HL-60/S4 treated with retinoic acid at 250 ng/mL for 4 days and 3 days (cell line): Measurements from ENCODE around the gene TNFRSF13B.

ENCODE experiments used
- in situ Hi-C: fragments of 300-500 bp; cut with MboI; formaldehyde crosslinking; loops from 2 replicates; pipeline ENCODE4 v1.7.0; 2022; ENCODE audit warnings: low sequenced_read_pairs

The TNFRSF13B gene

GRCh38 chr17:16939606-16940115, 32.3 kb downstream of the TNFRSF13B start:
- in situ Hi-C loops: no loop called here

- in situ Hi-C loops: no loop called here
Observed at GRCh38 chr17:16939208-16939576, 32.7 kb downstream of the TNFRSF13B start.

GRCh38 chr17:16938496-16939207, 33.3 kb downstream of the TNFRSF13B start:
- in situ Hi-C loops: no loop called here

DNA sequence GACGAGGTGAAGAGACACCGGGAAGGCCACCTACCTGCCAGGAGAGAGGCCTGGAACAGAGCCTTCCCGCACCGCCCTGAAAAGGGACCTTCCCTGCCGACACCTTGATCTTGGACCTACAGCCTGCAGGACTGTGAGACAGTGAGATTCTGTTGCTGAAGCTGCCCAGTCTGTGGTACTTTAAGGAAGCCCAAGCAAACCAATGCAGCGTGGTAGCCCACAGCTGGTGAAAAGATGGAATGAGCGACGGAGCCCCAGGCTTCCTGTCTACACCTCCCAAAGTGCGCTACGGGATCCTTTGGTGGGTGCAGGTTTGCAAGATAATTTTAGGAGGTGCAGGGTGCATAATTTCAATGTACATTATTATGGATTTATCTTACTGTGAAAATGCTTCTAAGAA, 33.9 kb downstream of the TNFRSF13B start:
- in situ Hi-C loops: no loop called here

DNA sequence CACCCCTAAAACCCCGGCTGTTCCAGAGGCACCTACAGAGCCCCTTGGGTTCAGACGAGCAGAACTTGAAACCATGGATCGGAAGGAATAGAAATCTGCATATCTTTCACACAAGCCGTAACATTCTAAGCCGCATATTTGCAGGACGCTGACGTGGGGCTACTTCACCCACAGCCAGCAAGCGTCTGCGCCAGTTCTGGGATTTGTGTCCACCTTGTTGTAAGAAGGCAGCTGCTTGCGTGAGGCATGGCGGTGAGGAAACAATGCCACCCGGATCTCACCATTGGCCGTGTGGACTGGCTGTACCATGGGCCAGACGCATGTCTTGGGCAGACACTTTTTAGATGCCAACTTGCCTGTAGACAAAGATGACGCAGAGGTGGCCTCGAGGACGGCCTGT, 34.5 kb downstream of the TNFRSF13B start:
- in situ Hi-C loops: no loop called here

DNA sequence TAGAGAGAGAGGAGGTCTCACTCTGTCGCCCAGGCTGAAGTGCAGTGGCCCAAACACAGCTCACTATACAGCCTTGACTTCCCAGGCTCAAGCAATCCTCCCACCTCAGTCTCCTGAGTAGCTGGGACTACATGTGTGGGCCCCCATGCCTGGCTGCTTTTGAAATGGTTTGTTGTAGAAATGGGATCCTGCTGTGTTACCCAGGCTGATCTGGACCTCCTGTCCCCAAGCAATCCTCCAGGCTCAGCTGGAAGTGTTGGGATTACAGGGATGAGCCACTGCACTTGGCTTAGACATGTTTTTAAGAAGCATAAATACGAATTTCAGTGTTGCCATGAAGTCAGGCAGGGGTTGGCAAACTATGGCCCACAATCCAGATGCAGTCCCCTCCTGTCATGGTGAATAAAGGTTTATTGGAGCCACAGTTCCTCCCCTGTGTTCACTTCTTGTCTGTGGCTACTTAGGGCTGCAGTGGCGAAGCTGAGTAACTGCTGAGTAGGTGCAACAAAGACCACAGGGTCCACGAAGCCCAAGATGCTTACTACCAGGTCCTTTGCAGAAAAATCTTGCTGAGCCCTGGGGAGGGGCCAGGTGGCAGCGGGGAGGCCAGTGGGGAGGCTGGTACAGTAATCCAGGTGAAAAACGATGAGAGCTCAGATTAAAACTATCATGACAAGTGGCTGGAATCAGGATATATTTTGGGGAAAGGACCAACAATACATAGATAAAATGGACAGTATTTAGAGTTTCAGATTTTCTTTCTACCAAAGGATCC, 35.2 kb downstream of the TNFRSF13B start:
- in situ Hi-C loops: no loop called here

GRCh38 chr17:16935786-16936185, 36.1 kb downstream of the TNFRSF13B start:
- in situ Hi-C loops: no loop called here

- in situ Hi-C loops: no loop called here
Observed at GRCh38 chr17:16935241-16935663, 36.7 kb downstream of the TNFRSF13B start.

GRCh38 chr17:16934836-16935235, 37.1 kb downstream of the TNFRSF13B start:
- in situ Hi-C loops: no loop called here

- in situ Hi-C loops: no loop called here
Observed at GRCh38 chr17:16934133-16934795, 37.7 kb downstream of the TNFRSF13B start.

- in situ Hi-C loops: no loop called here
Observed at GRCh38 chr17:16933317-16934132, 38.4 kb downstream of the TNFRSF13B start.

- in situ Hi-C loops: no loop called here
Observed at GRCh38 chr17:16932611-16933010, 39.3 kb downstream of the TNFRSF13B start.

- in situ Hi-C loops: no loop called here
Observed at GRCh38 chr17:16932156-16932555, 39.8 kb downstream of the TNFRSF13B start.

- in situ Hi-C loops: no loop called here
Observed at GRCh38 chr17:16931318-16932060, 40.4 kb downstream of the TNFRSF13B start.

- in situ Hi-C loops: no loop called here
Observed at GRCh38 chr17:16930571-16931317, 41.2 kb downstream of the TNFRSF13B start.

- in situ Hi-C loops: no loop called here
Observed at GRCh38 chr17:16929757-16930520, 42.0 kb downstream of the TNFRSF13B start.

DNA sequence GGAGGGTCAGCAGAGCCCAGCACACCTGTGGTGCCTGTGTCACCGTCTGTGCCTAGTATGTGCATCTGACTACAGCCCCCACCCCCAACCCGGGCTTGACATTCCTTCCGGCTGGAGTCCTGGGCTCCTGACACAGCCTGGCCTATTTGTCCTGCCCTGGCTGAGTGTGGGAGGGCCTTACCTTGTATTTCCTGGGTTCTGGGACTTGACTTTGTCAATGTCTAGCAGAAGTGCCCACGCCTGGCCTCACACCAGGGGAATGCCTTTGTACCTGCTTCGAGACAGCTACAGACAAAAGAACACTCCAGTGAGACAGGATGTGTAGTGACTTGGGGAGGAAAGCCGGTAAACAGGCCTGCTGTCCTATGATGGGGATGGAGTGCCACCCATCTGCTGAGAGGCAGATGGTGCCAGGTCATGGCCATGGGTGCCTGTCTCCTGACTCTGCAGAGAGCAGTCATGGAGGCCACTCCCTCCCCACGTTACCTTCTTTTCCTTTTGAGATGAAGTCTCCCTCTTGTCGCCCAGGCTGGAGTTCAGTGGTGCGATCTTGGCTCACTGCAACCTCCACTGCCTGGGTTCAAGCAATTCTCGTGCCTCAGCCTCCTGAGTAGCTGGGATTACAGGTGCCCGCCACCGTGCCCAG, 42.8 kb downstream of the TNFRSF13B start:
- in situ Hi-C loops: no loop called here

- in situ Hi-C loops: no loop called here
Observed at GRCh38 chr17:16928406-16929034, 43.4 kb downstream of the TNFRSF13B start.
